Testis (tissue), 3 donors: ENCODE data around the gene GNL3. TPM values are rescaled to one million over a fixed set of nuclear protein-coding genes. Genes with fewer than 3 reads are reported as not detected.
A peak's percentile ranks its signal among the peaks of the same experiment; 100 is the strongest.

Experiments
- DNase-seq: peaks from one replicate; pipeline ENCODE4 v3.0.0-alpha.2; 2019
- H3K27ac ChIP-seq, 2 donors: fragments of 200-600 bp; sonication (generic); one replicate each; pipeline ENCODE4 v1.5.1; 2019
- H3K27me3 ChIP-seq: fragments of 200-600 bp; sonication (generic); one replicate; pipeline ENCODE4 v1.5.1; 2019
- H3K36me3 ChIP-seq: fragments of 200-600 bp; sonication (generic); one replicate; pipeline ENCODE4 v1.5.1; 2017; ENCODE audit warnings: low read depth; ENCODE audit errors: missing control alignments
- H3K4me1 ChIP-seq: fragments of 200-600 bp; sonication (generic); one replicate; pipeline ENCODE4 v1.5.1; 2019
- H3K4me3 ChIP-seq, 2 donors: fragments of 200-600 bp; sonication (generic); one replicate each; pipeline ENCODE4 v1.5.1; 2017 to 2019
- H3K9me3 ChIP-seq: fragments of 200-600 bp; sonication (generic); one replicate; pipeline ENCODE4 v1.5.1; 2017
- POLR2A ChIP-seq: fragments of 450-650 bp; IDR thresholded peaks from one replicate; pipeline ENCODE4 v1.6.1; 2017; ENCODE audit warnings: antibody characterized with exemption, mild to moderate bottlenecking, moderate library complexity
- WGBS, 2 donors: methylation state at CpG; one replicate each; pipeline ENCODE4 v1.1.5; 2018; 5-methylcytosine and 5-hydroxymethylcytosine counted together
- intact Hi-C: fragments of 100-400 bp; cut with DNase I; formaldehyde crosslinking; loops from one replicate; pipeline ENCODE4 v1.15.1; 2023; ENCODE audit warnings: low total_unique reads
- polyA plus RNA-seq: library from polyadenylated mRNA; stranded (reverse); fragments of 350-450 nt; fragmentation: Illumina TruSeq; extraction: RNeasy Lipid Tissue Mini Kit (QIAGEN cat#74804); gene quantifications from one replicate; pipeline ENCODE4 v1.2.3, GENCODE V29; 2014; ENCODE audit warnings: low read depth, low replicate concordance; ENCODE audit not compliant: insufficient read depth
- total RNA-seq, 2 donors: library from RNA; depleted of rRNA; stranded (reverse); fragments of >200 nt; gene quantifications; one replicate each; pipeline ENCODE4 v1.2.3, GENCODE V29; 2016
- TF ChIP-seq, protein P1 (sequence below), 3 experiments: fragments of 450-650 bp in 2 of 3; fragments of 200-600 bp in 1 of 3; sonication (generic) in 1 of 3; IDR thresholded peaks; one replicate each; pipeline ENCODE4 v1.5.1; 2016 to 2019; ENCODE audit warnings: antibody characterized with exemption in 3 of 3, mild to moderate bottlenecking in 2 of 3, moderate library complexity in 1 of 3

The GNL3 gene
- total and polyA plus RNA-seq, 3 donors from 2014 or later, result 36.3 to 57.7 (median 50.6) TPM

GRCh38 chr3:52679199-52679538, 6.7 kb upstream of the GNL3 start:
- Histone ChIP-seq H3K9me3 (no peaks in the 10 kb centered on the region), H3K27me3 (no peaks in the 10 kb centered on the region), H3K4me3 (no peak overlapping the region), H3K27ac (no peak overlapping the region), H3K36me3 (no peaks in the 10 kb centered on the region), H3K4me1 (peaks cover 35% of the 10 kb centered on the region)
- WGBS, 2 donors, result 87 to 91% methylated on average over 3 of the region's 3 CpGs
- TF ChIP-seq, protein P1, sequence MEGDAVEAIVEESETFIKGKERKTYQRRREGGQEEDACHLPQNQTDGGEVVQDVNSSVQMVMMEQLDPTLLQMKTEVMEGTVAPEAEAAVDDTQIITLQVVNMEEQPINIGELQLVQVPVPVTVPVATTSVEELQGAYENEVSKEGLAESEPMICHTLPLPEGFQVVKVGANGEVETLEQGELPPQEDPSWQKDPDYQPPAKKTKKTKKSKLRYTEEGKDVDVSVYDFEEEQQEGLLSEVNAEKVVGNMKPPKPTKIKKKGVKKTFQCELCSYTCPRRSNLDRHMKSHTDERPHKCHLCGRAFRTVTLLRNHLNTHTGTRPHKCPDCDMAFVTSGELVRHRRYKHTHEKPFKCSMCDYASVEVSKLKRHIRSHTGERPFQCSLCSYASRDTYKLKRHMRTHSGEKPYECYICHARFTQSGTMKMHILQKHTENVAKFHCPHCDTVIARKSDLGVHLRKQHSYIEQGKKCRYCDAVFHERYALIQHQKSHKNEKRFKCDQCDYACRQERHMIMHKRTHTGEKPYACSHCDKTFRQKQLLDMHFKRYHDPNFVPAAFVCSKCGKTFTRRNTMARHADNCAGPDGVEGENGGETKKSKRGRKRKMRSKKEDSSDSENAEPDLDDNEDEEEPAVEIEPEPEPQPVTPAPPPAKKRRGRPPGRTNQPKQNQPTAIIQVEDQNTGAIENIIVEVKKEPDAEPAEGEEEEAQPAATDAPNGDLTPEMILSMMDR (IDR thresholded peaks at IDR 0.05), result no peak
- intact Hi-C loops, result no loop called here
- DNase-seq, result no peak

GRCh38 chr3:52679811-52680210, 6.0 kb upstream of the GNL3 start:
- H3K4me3 ChIP-seq, result no peak overlapping the region
- no peak overlapping the region for H3K27ac ChIP-seq
- no peaks in the 10 kb centered on the region for H3K36me3 ChIP-seq
- no peaks in the 10 kb centered on the region for H3K9me3 ChIP-seq
- 78 to 84% methylated on average over 1 of the region's 1 CpG for WGBS, 2 donors
- H3K4me1 ChIP-seq, result peaks cover 41% of the 10 kb centered on the region
- intact Hi-C loops, result no loop called here
- no peak for TF ChIP-seq POLR2A
- TF ChIP-seq, protein P1 (IDR thresholded peaks at IDR 0.05), result no peak
- DNase-seq, result no peak
- H3K27me3 ChIP-seq, result no peaks in the 10 kb centered on the region

DNA sequence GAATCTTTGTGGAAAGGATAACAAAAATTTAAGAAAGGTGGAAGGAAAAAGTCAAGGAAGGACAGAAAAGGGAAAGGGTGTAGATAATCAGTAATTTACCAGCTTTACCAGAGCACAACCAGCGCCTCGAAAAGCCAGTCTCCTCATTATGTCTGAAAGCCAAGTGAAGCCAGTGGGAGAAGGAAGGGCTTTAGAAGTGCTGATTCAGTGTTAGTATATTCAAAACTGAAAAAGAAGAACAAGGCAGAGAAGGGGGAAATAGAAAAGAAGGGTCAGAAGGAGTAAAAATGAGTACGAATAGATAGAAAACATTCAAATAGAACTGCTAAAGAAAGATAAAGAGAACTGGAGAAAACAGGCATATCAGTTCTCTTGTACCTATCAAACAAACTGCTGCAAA, 4.2 kb upstream of the GNL3 start:
- Histone ChIP-seq H3K9me3 (no peaks in the 10 kb centered on the region), H3K27ac (peak overlapping the region; percentile 66 to 70), H3K27me3 (no peaks in the 10 kb centered on the region), H3K36me3 (no peaks in the 10 kb centered on the region), H3K4me3 (no peak overlapping the region), H3K4me1 (peaks cover 45% of the 10 kb centered on the region)
- WGBS, 2 donors, result 55% methylated on average over 3 of the region's 3 CpGs
- no peak for TF ChIP-seq POLR2A
- TF ChIP-seq, protein P1 (IDR thresholded peaks at IDR 0.05), result no peak
- intact Hi-C loops, result no loop called here
- no peak for DNase-seq

- Histone ChIP-seq H3K36me3 (no peaks in the 10 kb centered on the region), H3K27ac (peak overlapping the region; percentile 66 to 70), H3K9me3 (no peaks in the 10 kb centered on the region), H3K4me3 (no peak overlapping the region), H3K27me3 (no peaks in the 10 kb centered on the region), H3K4me1 (peaks cover 48% of the 10 kb centered on the region)
- no peak for TF ChIP-seq POLR2A
- TF ChIP-seq, protein P1 (IDR thresholded peaks at IDR 0.05), result no peak
- peak; percentile 79 for DNase-seq
- intact Hi-C loops, result no loop called here
Observed at GRCh38 chr3:52682016-52682415, 3.8 kb upstream of the GNL3 start.

GRCh38 chr3:52683611-52684010, 2.2 kb upstream of the GNL3 start:
- intact Hi-C loops, result no loop called here
- peak overlapping the region in 1 of 2 donors; percentile 7 for H3K27ac ChIP-seq
- WGBS, 2 donors, result 62 to 65% methylated on average over 6 of the region's 6 CpGs
- DNase-seq, result no peak
- peaks cover 48% of the 10 kb centered on the region for H3K4me1 ChIP-seq
- TF ChIP-seq, protein P1 (IDR thresholded peaks at IDR 0.05), result no peak
- no peak for TF ChIP-seq POLR2A
- no peaks in the 10 kb centered on the region for H3K27me3 ChIP-seq
- H3K4me3 ChIP-seq, result no peak overlapping the region
- H3K36me3 ChIP-seq, result no peaks in the 10 kb centered on the region
- no peaks in the 10 kb centered on the region for H3K9me3 ChIP-seq
